ENCODE results near the gene AP1S1.
"Not testable (repeated sequence)": the region's sequence is repeated elsewhere in the genome, so short reads cannot be mapped to it uniquely, and the experiment has no call there.

AP1S1 gene

DNA sequence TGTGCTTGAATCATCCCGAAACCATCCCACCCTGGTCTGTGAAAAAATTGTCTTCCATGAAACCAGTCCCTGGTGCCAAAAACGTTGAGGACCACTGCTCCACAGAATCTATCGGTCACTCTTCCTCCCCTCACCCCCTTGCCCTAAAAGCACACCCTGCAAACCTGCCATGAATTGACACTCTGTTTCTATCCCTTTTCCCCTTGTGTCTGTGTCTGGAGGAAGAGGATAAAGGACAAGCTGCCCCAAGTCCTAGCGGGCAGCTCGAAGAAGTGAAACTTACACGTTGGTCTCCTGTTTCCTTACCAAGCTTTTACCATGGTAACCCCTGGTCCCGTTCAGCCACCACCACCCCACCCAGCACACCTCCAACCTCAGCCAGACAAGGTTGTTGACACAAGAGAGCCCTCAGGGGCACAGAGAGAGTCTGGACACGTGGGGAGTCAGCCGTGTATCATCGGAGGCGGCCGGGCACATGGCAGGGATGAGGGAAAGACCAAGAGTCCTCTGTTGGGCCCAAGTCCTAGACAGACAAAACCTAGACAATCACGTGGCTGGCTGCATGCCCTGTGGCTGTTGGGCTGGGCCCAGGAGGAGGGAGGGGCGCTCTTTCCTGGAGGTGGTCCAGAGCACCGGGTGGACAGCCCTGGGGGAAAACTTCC lies 28.2 kb upstream of the AP1S1 start:
- DNase-seq, result no peak

DNA sequence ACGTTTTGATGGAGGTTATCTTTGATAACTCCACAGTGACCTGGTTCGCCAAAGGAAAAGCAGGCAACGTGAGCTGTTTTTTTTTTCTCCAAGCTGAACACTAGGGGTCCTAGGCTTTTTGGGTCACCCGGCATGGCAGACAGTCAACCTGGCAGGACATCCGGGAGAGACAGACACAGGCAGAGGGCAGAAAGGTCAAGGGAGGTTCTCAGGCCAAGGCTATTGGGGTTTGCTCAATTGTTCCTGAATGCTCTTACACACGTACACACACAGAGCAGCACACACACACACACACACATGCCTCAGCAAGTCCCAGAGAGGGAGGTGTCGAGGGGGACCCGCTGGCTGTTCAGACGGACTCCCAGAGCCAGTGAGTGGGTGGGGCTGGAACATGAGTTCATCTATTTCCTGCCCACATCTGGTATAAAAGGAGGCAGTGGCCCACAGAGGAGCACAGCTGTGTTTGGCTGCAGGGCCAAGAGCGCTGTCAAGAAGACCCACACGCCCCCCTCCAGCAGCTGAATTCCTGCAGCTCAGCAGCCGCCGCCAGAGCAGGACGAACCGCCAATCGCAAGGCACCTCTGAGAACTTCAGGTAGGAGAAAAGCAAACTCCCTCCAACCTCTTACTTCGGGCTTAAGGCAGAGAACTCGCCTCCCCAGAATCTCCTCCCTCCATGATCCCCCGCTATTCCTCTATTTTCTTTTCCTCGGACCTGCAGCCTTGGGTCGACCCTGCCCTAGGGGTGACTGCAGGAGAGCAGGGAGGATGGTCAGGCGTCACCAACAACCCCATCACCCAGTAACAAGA lies 27.4 kb upstream of the AP1S1 start, which contains the start of gene SERPINE1:
Gene SERPINE1, plus strand, starts transcription at position 454 of the 809 bp plus-strand sequence. CDS start 1,290 bp downstream, outside the sequence.
- no peak for DNase-seq

DNA sequence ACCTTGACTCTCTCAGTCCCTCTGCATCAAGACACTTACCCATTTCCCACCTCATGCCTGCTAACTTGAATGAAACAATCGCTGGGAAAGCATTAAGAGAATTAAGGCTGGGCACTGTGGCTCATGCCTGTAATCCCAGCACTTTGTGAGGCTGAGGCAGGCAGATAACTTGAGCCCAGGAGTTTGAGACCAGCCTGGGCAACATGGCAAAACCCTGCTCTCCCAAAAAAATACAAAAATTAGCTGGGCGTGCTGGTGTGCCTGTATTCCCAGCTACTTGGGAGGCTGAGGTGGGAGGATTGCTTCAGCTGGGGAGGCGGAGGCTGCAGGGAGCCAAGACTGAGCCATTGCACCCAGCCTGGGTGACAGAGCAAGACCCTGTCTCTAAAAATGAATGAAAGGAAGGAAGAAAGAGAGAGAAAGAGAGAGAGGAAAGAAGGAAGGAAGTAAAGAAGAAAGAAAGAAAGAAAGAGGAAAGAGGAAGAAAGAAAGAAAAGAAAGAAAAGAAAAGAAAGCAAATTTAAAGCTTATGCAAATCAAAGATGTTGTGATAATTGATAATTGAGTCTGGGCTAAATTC lies 26.7 kb upstream of the AP1S1 start:
- DNase-seq, result no peak

DNA sequence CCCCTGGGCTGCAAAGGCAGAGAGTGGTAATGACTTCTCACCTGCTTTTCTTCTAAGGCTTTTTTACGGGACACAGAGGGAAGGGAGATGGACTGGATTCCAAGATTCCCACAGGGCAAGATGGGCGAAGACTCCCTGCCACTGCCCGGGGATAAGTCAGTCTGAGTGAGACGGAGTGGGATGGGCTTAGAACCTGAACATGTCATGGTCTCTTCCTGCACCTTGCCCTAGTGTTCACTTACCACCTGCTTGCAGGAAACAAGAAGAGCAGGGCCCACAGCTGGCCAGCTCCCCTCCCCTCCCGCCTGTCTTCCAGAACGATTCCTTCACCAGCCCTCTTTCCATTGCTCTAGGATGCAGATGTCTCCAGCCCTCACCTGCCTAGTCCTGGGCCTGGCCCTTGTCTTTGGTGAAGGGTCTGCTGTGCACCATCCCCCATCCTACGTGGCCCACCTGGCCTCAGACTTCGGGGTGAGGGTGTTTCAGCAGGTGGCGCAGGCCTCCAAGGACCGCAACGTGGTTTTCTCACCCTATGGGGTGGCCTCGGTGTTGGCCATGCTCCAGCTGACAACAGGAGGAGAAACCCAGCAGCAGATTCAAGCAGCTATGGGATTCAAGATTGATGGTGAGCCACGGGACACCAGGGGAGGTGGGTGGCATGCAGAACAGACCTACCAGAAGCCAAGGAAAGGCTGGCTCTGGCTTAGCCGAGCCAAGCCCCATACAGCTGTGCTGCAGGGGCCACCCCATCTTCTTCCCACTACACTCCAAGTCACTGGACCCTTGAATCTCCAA lies 26.0 kb upstream of the AP1S1 start:
- DNase-seq, result no peak

DNA sequence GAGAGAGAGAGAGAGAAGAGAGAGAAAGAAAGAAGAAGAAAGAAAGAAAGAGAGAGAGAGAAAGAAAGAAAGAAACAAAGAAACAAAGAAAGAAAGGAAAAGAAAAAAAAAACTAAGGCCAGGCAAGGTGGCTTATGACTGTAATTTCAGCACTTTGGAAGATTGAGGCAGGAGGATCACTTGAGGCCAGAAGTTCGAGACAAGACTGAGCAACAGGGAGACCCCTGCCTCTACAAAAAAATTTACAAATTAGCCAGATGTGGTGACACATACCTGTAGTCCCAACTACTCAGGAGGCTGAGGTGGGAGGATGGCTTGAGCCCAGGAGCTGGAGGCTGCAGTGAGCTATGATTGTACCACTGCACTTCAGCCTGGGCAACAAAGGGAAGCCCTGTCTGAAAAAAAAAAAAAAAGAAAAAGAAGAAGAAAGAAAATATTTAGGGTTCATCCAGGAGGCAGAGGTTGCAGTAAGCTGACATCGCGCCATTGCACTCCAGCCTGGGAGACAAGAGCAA lies 24.6 kb upstream of the AP1S1 start:
- DNase-seq, result no peak

DNA sequence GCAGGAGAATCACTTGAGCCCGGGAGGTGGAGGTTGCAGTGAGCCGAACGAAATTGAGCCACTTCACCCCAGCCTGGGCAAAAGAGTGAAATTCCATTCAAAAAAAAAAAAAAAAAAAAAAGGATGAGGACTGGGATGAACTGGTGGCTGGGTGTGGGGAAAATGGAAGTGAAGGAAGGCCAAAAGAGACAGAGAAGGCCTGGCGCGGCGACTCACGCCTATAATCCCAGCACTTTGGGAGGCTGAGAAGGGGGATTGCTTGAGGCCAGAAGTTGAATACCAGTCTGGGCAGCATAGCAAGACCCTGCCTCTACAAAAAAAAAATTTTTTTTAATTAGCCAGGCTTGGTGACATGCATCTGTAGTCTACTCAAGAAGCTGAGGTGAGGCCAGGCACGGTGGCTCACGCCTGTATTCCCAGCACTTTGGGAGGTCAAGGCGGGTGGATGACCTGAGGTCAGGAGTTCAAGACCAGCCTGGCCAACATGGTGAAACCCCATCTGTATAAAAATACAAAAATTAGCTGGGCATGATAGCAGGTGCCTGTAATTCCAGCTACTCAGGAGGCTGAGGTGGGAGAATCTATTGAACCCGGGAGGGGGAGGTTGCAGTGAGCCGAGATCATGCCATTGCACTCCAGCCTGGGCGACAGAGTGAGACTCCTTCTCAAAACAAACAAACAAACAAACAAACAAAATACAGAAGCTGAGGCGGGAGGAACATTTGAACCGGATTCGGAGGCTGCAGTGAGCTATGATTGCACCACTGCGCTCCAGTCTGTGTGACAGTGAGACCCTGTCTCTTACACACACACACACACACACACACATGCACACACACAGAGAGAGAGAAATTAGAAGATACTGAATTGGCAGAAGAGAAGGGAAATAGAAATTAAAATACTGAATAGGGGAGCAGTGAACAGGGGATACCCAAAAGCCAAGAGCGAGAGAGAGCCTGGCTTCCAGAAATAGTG lies 21.4 kb upstream of the AP1S1 start:
- DNase-seq, result not testable (repeated sequence)

DNA sequence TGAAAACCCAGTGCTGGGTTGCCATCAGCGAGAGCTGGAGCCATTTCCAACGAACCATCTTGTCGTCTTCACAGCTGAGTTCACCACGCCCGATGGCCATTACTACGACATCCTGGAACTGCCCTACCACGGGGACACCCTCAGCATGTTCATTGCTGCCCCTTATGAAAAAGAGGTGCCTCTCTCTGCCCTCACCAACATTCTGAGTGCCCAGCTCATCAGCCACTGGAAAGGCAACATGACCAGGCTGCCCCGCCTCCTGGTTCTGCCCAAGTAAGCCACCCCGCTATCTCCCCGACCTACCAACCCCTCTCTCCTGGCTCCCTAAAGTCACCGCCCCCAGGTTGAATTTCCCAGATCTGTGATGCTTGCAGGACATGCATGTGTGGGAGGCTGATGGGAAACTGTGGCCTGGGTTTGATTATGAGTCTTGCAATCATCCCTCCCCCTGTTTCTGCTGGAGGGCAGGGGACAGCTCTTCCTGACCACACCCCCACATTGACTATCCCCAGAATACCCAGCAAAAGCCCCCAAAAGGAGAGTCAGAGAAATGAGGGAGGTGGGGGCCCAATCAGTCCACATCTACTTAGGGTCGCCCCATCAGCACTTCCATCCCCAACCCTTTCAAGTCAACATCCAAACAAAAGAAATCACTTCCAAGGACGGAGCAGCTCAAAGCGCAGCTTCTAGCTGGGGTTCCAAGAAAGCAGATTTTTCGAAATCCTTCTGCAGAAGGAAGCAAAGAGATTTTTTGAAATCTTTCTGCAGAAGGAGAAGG lies 20.5 kb upstream of the AP1S1 start:
- DNase-seq, result no peak

DNA sequence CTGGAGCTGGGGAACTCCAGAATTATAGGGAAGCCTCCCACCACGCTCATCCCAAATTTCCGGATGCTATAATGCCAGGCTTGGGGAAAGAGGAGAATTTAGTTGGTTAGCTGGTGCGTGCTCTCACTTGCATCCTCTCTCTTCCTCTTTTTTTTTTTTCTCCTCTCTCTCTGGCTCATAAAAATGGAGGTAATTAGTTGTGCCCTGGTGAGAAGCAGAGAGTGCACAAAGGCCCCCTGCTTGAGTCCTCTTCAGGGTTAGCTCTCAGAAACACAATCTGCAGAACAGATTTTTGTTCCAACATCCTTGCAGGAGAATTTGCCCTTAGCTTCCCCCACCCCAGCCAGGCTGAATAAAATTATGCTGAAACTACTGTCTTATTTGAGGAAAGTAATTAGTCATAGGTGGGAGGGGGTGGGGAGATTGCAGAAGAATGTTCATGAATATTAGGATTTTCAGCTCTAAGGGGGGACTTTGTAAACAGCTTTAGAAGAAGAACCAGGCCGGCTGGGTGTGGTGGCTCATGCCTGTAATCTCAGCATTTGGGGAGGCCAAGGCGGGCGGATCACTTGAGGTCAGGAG lies 19.8 kb upstream of the AP1S1 start:
- peak; percentile 62 for DNase-seq

DNA sequence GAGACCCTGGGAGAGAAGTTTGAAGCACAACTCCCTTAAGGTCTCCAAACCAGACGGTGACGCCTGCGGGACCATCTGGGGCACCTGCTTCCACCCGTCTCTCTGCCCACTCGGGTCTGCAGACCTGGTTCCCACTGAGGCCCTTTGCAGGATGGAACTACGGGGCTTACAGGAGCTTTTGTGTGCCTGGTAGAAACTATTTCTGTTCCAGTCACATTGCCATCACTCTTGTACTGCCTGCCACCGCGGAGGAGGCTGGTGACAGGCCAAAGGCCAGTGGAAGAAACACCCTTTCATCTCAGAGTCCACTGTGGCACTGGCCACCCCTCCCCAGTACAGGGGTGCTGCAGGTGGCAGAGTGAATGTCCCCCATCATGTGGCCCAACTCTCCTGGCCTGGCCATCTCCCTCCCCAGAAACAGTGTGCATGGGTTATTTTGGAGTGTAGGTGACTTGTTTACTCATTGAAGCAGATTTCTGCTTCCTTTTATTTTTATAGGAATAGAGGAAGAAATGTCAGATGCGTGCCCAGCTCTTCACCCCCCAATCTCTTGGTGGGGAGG lies 16.5 kb upstream of the AP1S1 start:
- no peak for DNase-seq

DNA sequence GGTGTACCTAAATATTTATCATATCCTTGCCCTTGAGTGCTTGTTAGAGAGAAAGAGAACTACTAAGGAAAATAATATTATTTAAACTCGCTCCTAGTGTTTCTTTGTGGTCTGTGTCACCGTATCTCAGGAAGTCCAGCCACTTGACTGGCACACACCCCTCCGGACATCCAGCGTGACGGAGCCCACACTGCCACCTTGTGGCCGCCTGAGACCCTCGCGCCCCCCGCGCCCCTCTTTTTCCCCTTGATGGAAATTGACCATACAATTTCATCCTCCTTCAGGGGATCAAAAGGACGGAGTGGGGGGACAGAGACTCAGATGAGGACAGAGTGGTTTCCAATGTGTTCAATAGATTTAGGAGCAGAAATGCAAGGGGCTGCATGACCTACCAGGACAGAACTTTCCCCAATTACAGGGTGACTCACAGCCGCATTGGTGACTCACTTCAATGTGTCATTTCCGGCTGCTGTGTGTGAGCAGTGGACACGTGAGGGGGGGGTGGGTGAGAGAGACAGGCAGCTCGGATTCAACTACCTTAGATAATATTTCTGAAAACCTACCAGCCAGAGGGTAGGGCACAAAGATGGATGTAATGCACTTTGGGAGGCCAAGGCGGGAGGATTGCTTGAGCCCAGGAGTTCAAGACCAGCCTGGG lies 15.9 kb upstream of the AP1S1 start:
- DNase-seq, result peak; percentile 62

DNA sequence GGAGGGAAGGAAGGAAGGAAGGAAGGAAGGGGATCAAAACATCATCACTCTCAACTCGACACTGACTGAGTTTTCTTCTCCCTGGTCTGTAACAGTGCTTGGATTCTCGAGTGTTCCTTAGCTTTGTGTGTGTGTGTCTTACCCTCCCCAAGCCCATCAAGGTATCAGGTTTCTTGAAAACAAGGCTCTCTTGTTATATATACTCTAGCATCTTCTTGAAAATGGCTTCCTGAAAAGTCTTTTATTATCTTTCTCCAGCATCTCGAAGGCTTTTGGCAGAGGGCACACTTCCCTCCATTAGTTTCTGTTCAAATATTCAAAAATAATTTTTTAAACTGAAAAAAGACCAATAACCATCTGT lies 14.0 kb upstream of the AP1S1 start:
- DNase-seq, result no peak

DNA sequence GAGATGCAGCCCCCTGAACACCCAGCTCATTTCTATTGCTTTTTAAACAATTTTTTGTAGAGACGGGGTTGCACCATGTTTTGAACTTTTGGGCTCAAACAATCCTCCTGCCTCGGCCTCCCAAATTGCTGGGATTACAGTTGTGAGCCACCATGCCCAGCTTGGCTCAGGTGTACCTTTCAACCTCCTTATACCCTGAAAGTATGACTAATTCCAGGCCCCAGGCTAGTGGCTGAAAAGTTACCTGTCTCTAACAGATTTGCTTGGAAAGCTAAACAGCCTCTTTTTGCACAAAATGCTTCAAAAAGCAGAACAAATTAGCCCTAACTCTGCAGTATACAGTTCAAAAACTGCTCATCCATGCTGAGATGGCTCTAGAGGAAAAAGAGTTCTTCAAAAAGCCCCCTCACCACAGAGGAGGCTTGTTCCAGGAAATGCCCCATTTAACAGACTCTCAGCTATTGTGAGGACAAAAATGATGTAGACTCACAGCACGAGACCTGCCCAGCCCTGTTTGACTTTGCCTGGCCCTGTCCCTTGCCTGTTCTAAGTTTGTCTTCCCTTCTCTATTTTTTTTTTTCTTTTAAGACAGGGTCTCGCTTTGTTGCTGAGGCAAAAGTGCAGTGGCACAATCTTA lies 13.4 kb upstream of the AP1S1 start:
- DNase-seq, result no peak

DNA sequence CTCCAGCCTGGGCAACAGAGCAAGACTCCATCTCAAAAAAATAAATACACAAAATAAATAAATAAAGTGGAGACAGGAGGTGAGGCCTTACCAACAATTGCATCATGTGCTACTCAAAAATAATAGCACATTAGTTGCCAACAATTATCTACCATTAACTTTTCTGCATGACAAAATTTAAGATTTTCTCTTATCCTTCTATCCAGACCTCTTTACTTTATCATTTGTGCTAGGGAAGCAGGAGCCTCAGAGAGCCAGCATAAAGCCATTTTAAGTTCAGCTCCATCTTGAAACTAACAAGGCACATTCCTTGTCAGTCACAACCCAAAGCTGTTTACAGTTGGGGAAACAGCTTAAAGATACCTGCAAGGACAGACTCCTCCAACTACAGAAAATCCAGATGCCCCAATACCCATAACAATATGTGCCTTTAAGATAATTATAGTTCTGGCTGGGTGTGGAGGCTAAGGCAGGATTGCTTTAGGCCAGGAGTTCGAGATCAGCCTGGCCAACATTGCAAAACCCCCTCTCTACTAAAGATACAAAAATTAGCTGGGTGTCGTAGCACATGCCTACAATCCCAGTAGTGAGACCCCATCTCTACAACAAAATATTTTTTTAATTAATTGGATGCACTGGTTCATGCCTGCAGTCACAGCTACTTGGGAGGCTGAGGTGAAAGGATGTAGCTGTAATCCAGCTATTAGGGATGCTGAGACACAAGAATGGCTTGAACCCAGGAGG lies 2.2 kb upstream of the AP1S1 start:
- no peak for DNase-seq

DNA sequence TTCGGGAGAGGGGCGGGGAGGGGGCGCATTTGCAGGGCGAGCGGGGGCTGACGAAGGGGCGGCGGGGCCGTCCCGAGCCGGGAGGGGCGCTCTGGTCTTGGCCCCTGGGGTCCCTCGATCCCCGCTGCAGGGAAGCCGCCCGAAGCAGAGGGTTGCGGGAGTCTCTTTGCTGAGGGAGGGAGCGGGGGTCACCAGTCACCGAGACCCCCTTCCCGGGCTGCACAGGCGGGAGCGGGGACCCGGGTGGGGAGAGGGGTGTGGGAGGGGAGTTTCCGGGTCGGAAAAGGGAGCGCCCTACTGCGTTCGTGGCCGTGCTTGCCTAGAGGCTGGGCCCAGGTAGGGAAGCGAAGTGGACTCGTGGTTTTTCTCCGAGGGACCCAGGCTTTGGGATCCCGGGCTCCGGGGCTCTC lies 422 bp downstream of the AP1S1 start:
- no peak for DNase-seq

DNA sequence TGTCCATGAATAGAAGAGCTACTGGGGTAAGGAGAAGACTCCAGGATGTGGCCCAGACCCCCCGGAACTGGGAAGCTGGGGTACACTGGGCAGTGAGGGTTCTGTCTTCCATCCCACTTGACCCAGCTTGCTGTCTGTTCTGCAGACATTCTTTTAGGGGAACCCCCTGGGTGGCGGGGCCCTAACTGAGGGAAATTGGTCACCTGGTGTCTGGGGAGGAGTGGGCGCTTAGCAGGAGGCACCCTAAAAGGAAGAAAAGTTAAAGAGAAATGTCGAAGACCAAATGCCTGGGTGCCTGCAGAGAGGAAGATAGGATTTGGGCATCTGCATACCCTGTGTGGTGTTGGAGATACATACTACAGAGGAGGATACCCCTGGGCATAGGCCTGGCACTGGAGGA lies 1.0 kb downstream of the AP1S1 start:
- no peak for DNase-seq

DNA sequence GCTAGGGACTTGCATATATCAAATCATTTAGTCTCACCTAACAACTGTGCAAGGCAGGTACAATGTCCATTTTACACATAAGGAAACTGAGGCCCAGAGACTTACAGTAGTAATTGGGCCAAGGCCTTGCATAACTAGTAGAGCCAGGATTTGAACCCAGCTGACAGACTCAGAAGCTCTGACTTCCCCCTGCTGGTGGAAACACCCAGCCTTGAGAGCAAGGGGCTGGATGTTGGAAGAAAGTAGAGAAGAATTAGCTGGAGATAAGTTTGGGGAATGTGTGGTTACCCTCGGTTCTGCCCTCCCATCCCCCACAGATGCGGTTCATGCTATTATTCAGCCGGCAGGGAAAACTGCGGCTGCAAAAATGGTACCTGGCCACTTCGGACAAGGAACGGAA lies 2.0 kb downstream of the AP1S1 start:
- DNase-seq, result no peak

DNA sequence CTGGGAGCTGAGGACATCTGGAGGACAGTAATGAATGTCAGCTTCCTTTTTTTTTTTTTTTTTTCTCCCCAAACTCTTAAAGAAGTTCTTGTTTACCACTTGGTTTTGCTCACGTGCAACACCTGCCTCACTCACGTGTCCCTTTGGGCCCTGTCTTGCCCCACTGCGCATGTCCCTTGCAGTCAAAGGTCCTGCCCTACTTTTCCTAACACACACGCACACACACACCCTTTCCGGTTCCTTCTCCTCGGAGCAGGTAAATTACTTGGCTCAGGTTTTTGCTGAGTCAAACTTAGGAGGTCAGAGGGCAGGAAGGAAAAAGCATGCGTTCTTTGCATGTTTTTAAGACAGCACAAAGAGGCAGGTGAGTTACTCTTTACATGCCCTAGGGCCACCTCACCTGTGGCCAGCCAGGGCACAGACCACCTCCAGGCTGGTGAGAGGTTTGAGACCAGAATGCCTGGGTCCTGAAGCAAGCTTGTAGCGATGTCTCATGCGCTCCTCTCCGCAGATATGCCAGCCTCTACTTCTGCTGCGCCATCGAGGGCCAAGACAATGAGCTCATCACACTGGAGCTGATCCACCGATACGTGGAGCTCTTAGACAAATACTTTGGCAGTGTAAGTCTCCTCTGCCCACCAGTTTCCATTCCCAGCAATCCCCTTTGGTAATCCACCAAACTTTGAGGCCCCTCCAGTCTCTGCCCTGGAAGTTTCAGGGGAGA lies 2.8 kb downstream of the AP1S1 start:
- no peak for DNase-seq

Data from NCI-H1417 treated with DMSO at 0.1 percent for 48 hours (cell line).